HUES6 (cell line): Measurements from ENCODE around the gene HOXA6.
A peak's percentile ranks its signal among the peaks of the same experiment; 100 is the strongest.

Experiments
- H3K27ac ChIP-seq: 2 replicates; pipeline ENCODE4 v1.7.0; 2013; ENCODE audit warnings: low read depth, mild to moderate bottlenecking, low read length, inconsistent platforms
- H3K27me3 ChIP-seq: 2 replicates; pipeline ENCODE4 v1.6.1; 2013; ENCODE audit warnings: low read length; ENCODE audit not compliant: control insufficient read depth, insufficient read depth
- H3K36me3 ChIP-seq: 2 replicates; pipeline ENCODE4 v1.6.1; 2013; ENCODE audit warnings: low read length; ENCODE audit not compliant: control insufficient read depth, insufficient read depth
- H3K4me1 ChIP-seq: 2 replicates; pipeline ENCODE4 v1.6.1; 2013; ENCODE audit warnings: low read length; ENCODE audit not compliant: control insufficient read depth, insufficient read depth
- H3K4me3 ChIP-seq: 2 replicates; pipeline ENCODE4 v1.5.1; 2013; ENCODE audit warnings: low read depth, low read length
- H3K9ac ChIP-seq: one replicate; pipeline ENCODE4 v1.6.1; 2013; ENCODE audit warnings: mild to moderate bottlenecking, low read length
- H3K9me3 ChIP-seq: 2 replicates; pipeline ENCODE4 v1.6.1; 2013; ENCODE audit warnings: low read depth, low read length; ENCODE audit not compliant: control insufficient read depth, insufficient read depth

HOXA6 gene

GRCh38 chr7:27128034-27128433, 19.5 kb downstream of the HOXA6 start:
- H3K9me3 ChIP-seq: no peaks in the 10 kb centered on the region
- H3K4me3 ChIP-seq: no peak overlapping the region
- H3K4me1 ChIP-seq: peaks cover 13% of the 10 kb centered on the region; the same call in 1 of the 2 replicates
- H3K27me3 ChIP-seq: peaks cover 100% of the 10 kb centered on the region
- H3K9ac ChIP-seq: no peak overlapping the region
- H3K27ac ChIP-seq: no peak overlapping the region
- H3K36me3 ChIP-seq: no peaks in the 10 kb centered on the region

DNA sequence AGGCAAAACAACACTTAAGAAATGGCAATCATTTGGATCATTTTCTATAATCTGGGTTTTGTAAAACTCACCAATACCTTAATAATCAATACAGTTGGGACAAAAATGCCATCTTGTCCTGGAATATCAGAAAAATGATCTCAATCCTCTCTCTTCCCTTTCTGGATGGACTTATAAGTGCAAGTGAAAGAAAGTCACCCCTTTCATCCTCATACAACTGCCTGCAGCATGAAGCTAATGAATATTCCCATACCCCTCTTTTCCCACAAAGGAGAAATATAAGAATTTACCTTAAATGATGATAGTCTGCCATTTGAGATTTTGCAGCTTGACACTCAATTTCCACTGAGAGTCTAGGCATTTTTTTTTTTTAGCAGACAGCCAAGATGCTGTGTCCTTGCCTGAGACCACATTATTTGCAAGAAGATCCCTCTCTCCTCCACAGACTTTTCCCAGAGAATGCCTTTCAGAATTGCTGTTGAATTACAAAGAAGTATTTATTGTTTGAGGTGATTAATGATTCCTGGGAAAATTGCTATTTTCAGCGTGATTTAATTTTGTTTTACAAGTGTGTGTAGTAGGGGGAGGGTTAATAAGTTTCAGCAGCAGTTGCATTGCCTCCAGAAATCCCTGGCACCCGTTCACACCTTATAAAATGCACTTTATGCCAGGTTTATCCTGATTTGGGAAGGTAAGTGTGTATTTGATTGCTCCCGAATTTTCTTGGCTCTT, 20.8 kb downstream of the HOXA6 start:
- H3K4me1 ChIP-seq: peaks cover 21% of the 10 kb centered on the region; the same call in 1 of the 2 replicates
- no peaks in the 10 kb centered on the region for H3K36me3 ChIP-seq
- H3K27ac ChIP-seq: no peak overlapping the region
- no peak overlapping the region for H3K4me3 ChIP-seq
- H3K27me3 ChIP-seq: peaks cover 100% of the 10 kb centered on the region
- H3K9ac ChIP-seq: no peak overlapping the region
- H3K9me3 ChIP-seq: no peaks in the 10 kb centered on the region

DNA sequence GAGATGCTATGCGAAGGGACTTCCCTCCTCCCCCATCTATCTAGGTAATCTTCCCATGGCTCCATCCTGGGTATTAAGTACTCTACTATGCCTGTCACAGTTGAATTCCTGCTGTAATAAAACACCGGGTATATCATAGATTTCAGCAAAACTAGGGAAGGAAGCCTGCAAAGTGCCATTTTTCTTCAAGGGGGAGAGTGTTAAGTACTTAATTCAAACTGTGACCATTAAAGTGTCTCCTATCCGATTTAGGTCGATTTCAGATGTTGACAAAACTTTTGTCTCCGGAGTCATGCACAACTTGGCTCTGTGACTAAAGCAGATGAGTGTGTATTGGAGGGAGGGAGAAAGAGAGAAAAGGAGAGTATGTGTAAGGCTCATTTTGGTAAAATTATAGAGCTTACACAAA, 21.6 kb downstream of the HOXA6 start:
- Histone ChIP-seq H3K36me3 (no peaks in the 10 kb centered on the region), H3K27me3 (peaks cover 100% of the 10 kb centered on the region)

GRCh38 chr7:27124902-27125689, 22.5 kb downstream of the HOXA6 start:
- Histone ChIP-seq H3K27me3 (peaks cover 100% of the 10 kb centered on the region), H3K4me1 (peaks cover 17% of the 10 kb centered on the region; the same call in 1 of the 2 replicates), H3K36me3 (no peaks in the 10 kb centered on the region), H3K4me3 (no peak overlapping the region), H3K9me3 (no peaks in the 10 kb centered on the region), H3K27ac (no peak overlapping the region), H3K9ac (peak overlapping the region; percentile 13)

More for the DNA sequence above, 21.6 kb downstream of the HOXA6 start:
- H3K27ac ChIP-seq: no peak overlapping the region
- peaks cover 17% of the 10 kb centered on the region; the same call in 1 of the 2 replicates for H3K4me1 ChIP-seq
- H3K4me3 ChIP-seq: no peak overlapping the region
- no peaks in the 10 kb centered on the region for H3K9me3 ChIP-seq
- no peak overlapping the region for H3K9ac ChIP-seq

- Histone ChIP-seq H3K36me3 (no peaks in the 10 kb centered on the region), H3K9me3 (no peaks in the 10 kb centered on the region), H3K27ac (no peak overlapping the region), H3K9ac (peak overlapping the region; percentile 13), H3K4me1 (peaks cover 17% of the 10 kb centered on the region; the same call in 1 of the 2 replicates), H3K4me3 (peak overlapping the region; percentile 18; the same call in 1 of the 2 replicates), H3K27me3 (peaks cover 100% of the 10 kb centered on the region)
Observed at GRCh38 chr7:27124096-27124901, 23.3 kb downstream of the HOXA6 start.

GRCh38 chr7:27123477-27124053, 24.0 kb downstream of the HOXA6 start:
- H3K27ac ChIP-seq: no peak overlapping the region
- H3K27me3 ChIP-seq: peaks cover 100% of the 10 kb centered on the region
- H3K36me3 ChIP-seq: no peaks in the 10 kb centered on the region
- H3K4me3 ChIP-seq: peak overlapping the region; percentile 2; the same call in 1 of the 2 replicates
- H3K9me3 ChIP-seq: no peaks in the 10 kb centered on the region
- peaks cover 17% of the 10 kb centered on the region; the same call in 1 of the 2 replicates for H3K4me1 ChIP-seq
- H3K9ac ChIP-seq: peak overlapping the region; percentile 45

- Histone ChIP-seq H3K9me3 (no peaks in the 10 kb centered on the region), H3K36me3 (no peaks in the 10 kb centered on the region), H3K4me1 (peaks cover 18% of the 10 kb centered on the region; the same call in 1 of the 2 replicates), H3K27me3 (peaks cover 100% of the 10 kb centered on the region), H3K27ac (no peak overlapping the region), H3K9ac (peak overlapping the region; percentile 45), H3K4me3 (peak overlapping the region; percentile 2; the same call in 1 of the 2 replicates)
Observed at GRCh38 chr7:27123007-27123476, 24.5 kb downstream of the HOXA6 start.

DNA sequence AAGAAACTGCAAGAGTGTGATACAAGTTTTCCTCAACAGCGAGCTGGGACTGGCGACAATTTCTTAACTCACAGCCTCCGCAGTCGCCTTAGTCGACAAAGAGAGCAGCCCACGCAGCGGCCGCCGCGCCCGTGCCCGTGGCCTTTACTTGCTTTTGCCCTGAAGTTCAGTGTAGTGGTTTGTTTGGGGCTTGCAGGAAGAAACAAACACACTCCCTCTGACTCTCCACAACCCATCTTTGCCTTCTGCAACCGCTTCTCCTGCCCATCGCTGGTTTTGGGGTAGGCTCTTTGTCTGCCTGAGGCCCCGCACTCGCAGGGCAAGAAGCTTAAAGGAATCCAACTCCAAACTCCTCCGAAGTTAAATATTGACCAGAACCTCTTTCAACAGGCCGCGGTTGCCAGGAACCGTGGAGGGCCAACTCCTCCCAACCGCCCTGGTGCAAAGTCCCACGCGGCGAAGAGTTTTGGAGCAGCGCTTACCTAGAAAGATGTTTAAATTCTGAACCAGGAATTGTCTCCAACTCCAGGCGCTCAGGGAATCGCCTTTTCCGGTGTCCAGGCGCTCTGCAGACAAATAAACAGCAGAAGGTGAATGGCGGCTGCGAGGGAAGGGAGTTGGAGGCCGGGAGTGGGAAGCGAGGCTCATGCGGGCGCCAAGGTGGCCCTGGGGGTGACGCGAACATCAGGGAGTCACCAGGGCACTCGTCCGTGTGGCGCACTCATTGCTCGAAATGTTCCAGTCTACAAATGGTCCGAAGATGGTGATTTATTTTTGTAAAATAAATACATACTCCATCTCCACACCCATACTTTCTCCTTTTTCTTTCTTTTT, 25.3 kb downstream of the HOXA6 start:
- Histone ChIP-seq H3K36me3 (no peaks in the 10 kb centered on the region), H3K4me3 (peak overlapping the region; percentile 9; the same call in 1 of the 2 replicates), H3K4me1 (peaks cover 23% of the 10 kb centered on the region; the same call in 1 of the 2 replicates), H3K9ac (peak overlapping the region; percentile 45), H3K27ac (no peak overlapping the region), H3K9me3 (no peaks in the 10 kb centered on the region), H3K27me3 (peaks cover 100% of the 10 kb centered on the region)

DNA sequence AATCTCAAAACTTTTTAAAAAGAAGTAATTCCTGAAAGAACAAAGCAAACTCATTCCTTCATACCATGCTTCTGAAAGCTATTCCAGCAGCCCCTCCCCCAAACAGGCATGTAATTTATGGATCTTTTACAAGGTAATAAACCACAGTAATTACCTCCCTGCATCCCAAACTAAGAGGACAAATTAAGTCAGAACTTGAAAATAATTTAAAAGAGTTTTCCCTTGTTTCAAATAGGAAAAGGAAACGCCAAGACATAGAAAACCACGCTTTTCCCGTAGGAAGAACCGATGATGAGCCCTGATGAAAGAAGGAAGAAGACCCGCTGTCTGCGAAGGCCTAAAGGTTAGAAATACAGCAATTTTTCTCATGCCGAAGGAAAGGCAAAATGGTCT, 25.9 kb downstream of the HOXA6 start:
- Histone ChIP-seq H3K9me3 (no peaks in the 10 kb centered on the region), H3K4me3 (peak overlapping the region; percentile 9; the same call in 1 of the 2 replicates), H3K9ac (peak overlapping the region; percentile 30), H3K27ac (no peak overlapping the region), H3K4me1 (peaks cover 23% of the 10 kb centered on the region; the same call in 1 of the 2 replicates), H3K27me3 (peaks cover 100% of the 10 kb centered on the region), H3K36me3 (no peaks in the 10 kb centered on the region)
